ENCODE results near the gene TIAM1. TPM values are rescaled to one million over a fixed set of nuclear protein-coding genes. Genes with fewer than 3 reads are reported as not detected.

Gene TIAM1
- total RNA-seq, 1 donor from 2014 or later, result 23.3 TPM

DNA sequence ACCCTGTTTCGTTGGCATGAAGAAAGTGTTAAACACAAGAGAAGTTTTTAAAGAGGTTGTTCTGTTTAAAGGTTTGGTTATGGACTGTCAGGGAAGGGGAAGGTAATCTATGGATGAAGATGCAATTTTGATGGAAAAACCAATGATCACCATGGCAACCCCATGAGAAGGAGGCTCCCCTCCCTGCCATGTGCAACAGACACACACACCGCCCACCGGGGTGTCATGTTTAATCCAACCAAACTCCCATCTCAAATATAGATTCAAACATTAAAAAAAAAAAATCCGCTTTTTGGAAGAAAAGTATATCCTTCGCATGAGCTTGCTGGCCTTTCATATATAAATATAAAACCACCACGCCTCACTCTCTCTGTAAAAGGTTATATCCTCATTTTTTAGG, 224.9 kb downstream of the TIAM1 start:
- H3K27me3 Mint-ChIP-seq (ENCODE audit: unreplicated experiment), result peaks cover 2% of the 10 kb centered on the region
- TF ChIP-seq, protein P1, sequence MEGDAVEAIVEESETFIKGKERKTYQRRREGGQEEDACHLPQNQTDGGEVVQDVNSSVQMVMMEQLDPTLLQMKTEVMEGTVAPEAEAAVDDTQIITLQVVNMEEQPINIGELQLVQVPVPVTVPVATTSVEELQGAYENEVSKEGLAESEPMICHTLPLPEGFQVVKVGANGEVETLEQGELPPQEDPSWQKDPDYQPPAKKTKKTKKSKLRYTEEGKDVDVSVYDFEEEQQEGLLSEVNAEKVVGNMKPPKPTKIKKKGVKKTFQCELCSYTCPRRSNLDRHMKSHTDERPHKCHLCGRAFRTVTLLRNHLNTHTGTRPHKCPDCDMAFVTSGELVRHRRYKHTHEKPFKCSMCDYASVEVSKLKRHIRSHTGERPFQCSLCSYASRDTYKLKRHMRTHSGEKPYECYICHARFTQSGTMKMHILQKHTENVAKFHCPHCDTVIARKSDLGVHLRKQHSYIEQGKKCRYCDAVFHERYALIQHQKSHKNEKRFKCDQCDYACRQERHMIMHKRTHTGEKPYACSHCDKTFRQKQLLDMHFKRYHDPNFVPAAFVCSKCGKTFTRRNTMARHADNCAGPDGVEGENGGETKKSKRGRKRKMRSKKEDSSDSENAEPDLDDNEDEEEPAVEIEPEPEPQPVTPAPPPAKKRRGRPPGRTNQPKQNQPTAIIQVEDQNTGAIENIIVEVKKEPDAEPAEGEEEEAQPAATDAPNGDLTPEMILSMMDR (IDR thresholded peaks at IDR 0.05; ENCODE audit: partially characterized antibody, unreplicated experiment), result no peak
- no peak overlapping the region for H3K4me3 Mint-ChIP-seq (ENCODE audit: unreplicated experiment)
- no peak overlapping the region for H3K27ac Mint-ChIP-seq (ENCODE audit: unreplicated experiment)
- peaks cover 2% of the 10 kb centered on the region for H3K4me1 Mint-ChIP-seq (ENCODE audit: low read depth, unreplicated experiment)
- H3K9me3 Mint-ChIP-seq (ENCODE audit: unreplicated experiment), result peaks cover 1% of the 10 kb centered on the region
- H3K36me3 Mint-ChIP-seq (ENCODE audit: unreplicated experiment), result peaks cover 8% of the 10 kb centered on the region
- DNase-seq, result no peak

DNA sequence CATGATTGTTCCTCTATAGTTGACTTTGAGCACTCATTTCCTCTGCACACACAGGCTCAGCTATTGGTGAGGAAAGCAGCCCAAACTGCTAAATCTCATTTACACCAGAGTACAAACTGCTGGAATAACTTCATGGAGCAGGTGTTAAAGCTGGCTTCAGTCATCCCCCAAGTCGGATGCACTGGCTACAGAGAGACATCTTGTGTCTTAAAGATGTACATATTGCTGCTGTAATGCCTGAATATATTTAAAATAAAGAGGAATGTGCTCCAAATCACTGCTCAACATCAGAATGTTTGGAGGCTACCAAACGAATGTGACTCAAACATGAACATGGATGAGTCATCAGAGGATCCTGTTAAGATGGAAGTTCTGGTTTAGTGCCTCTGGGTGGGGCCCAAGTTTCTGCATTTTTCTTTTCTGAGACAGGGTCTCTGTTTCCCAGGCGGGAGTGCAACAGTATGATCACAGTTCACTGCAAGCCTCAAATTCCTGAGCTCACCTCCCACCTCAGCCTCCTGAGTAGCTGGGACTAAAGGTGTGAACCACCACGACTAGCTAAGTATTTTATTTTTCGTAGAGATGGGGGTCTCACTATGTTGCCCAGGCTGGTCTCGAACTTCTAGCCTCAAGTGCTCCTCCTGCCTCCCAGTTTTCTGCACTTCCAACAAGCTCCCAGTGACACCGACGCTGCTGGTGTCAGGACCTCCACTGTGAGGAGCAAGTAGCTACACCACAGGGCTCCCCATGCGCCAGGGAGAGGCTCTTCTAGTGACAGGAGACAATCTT, 226.7 kb downstream of the TIAM1 start:
- TF ChIP-seq, protein P1 (IDR thresholded peaks at IDR 0.05; ENCODE audit: partially characterized antibody, unreplicated experiment), result no peak
- no peaks in the 10 kb centered on the region for H3K4me1 Mint-ChIP-seq (ENCODE audit: low read depth, unreplicated experiment)
- H3K36me3 Mint-ChIP-seq (ENCODE audit: unreplicated experiment), result peaks cover 8% of the 10 kb centered on the region
- H3K9me3 Mint-ChIP-seq (ENCODE audit: unreplicated experiment), result peaks cover 1% of the 10 kb centered on the region
- no peak overlapping the region for H3K27ac Mint-ChIP-seq (ENCODE audit: unreplicated experiment)
- no peak for DNase-seq
- H3K4me3 Mint-ChIP-seq (ENCODE audit: unreplicated experiment), result no peak overlapping the region
- peaks cover 2% of the 10 kb centered on the region for H3K27me3 Mint-ChIP-seq (ENCODE audit: unreplicated experiment)

DNA sequence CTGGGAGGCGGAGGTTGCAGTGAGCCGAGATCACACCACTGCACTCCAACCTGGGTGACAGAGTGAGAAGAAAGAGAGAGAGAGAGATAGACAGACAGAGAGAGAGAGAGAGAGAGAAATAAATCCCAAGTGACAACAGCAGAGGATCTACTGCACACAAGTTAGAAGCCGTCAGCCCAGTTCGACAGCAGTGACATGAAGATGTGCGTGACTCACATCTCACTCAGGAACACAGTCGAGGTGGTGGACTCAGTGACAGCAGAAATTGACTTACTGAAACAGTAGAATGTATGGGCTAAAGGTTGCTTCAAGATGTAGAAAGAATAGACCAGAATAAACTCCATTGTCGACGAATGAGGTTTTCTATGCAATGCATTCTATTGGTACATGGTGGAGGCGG, 228.8 kb downstream of the TIAM1 start:
- DNase-seq, result no peak
- no peaks in the 10 kb centered on the region for H3K4me1 Mint-ChIP-seq (ENCODE audit: low read depth, unreplicated experiment)
- H3K27me3 Mint-ChIP-seq (ENCODE audit: unreplicated experiment), result peaks cover 2% of the 10 kb centered on the region
- no peak overlapping the region for H3K4me3 Mint-ChIP-seq (ENCODE audit: unreplicated experiment)
- peaks cover 4% of the 10 kb centered on the region for H3K36me3 Mint-ChIP-seq (ENCODE audit: unreplicated experiment)
- TF ChIP-seq, protein P1 (IDR thresholded peaks at IDR 0.05; ENCODE audit: partially characterized antibody, unreplicated experiment), result no peak
- H3K27ac Mint-ChIP-seq (ENCODE audit: unreplicated experiment), result no peak overlapping the region
- peaks cover 1% of the 10 kb centered on the region for H3K9me3 Mint-ChIP-seq (ENCODE audit: unreplicated experiment)

DNA sequence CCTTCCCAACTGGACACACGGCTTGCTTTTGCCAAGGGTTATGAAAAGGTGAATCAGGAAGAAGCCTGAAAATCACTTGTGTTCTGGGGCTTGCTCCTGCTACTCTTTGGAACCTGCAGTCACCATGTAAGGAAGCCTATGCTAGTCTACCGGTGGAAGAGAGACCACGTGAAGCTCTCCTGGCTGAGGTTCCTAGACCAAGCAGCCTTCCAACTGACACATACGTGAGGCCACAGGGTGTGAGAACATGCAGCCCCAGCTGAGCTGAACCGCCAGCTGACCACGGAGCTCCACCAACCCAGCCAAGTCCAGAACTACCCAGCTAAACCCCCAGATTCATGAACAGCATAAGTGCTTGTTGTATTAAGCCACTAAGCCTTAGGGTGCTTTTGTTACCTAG, 233.0 kb downstream of the TIAM1 start:
- Mint-ChIP-seq H3K9me3 (ENCODE audit: unreplicated experiment) (peaks cover 3% of the 10 kb centered on the region), H3K4me1 (ENCODE audit: low read depth, unreplicated experiment) (no peaks in the 10 kb centered on the region), H3K27me3 (ENCODE audit: unreplicated experiment) (peaks cover 2% of the 10 kb centered on the region), H3K4me3 (ENCODE audit: unreplicated experiment) (no peak overlapping the region), H3K36me3 (ENCODE audit: unreplicated experiment) (peaks cover 12% of the 10 kb centered on the region), H3K27ac (ENCODE audit: unreplicated experiment) (no peak overlapping the region)
- TF ChIP-seq, protein P1 (IDR thresholded peaks at IDR 0.05; ENCODE audit: partially characterized antibody, unreplicated experiment), result no peak
- no peak for DNase-seq

DNA sequence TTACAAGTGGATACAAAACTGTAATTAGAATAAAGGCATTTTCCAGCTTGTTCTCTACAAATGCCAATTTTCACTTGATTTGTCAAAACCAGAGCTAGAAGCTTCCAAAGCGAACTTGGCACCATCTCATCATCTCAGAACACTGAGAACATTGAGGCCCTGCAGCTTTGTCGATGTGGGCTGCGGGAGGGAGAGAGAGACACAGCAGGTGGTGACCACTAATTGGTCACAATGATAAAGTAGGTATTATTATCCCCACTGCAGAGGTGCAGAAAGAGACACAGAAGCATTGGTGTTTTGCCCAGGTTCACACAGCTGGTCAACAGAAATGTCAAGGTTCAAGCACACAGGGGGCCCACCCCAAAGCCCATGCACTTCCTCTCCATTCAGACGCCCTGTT, 233.6 kb downstream of the TIAM1 start:
- H3K4me3 Mint-ChIP-seq (ENCODE audit: unreplicated experiment), result no peak overlapping the region
- peaks cover 3% of the 10 kb centered on the region for H3K9me3 Mint-ChIP-seq (ENCODE audit: unreplicated experiment)
- DNase-seq, result no peak
- H3K36me3 Mint-ChIP-seq (ENCODE audit: unreplicated experiment), result peaks cover 15% of the 10 kb centered on the region
- no peaks in the 10 kb centered on the region for H3K4me1 Mint-ChIP-seq (ENCODE audit: low read depth, unreplicated experiment)
- TF ChIP-seq, protein P1 (IDR thresholded peaks at IDR 0.05; ENCODE audit: partially characterized antibody, unreplicated experiment), result no peak
- H3K27ac Mint-ChIP-seq (ENCODE audit: unreplicated experiment), result no peak overlapping the region
- H3K27me3 Mint-ChIP-seq (ENCODE audit: unreplicated experiment), result peaks cover under 1% of the 10 kb centered on the region
